HG03159 (cell line): ENCODE measurements around the gene SMARCB1.

Experiments
- ATAC-seq: cut with Tn5 transposase; IDR thresholded peaks from one replicate; pipeline ENCODE4 v1.9.1; 2021; ENCODE audit warnings: mild to moderate bottlenecking, moderate library complexity; ENCODE audit not compliant: unreplicated experiment

The SMARCB1 gene

GRCh38 chr22:23779731-23780130 lies 7.0 kb upstream of the SMARCB1 start:
- no peak for ATAC-seq

- ATAC-seq, result no peak
These were observed 6.5 kb upstream of the SMARCB1 start for GRCh38 chr22:23780146-23780748.

GRCh38 chr22:23781065-23781464 lies 5.7 kb upstream of the SMARCB1 start:
- ATAC-seq, result no peak

GRCh38 chr22:23781511-23782183 lies 5.1 kb upstream of the SMARCB1 start:
- ATAC-seq, result no peak

- no peak for ATAC-seq
These were observed 4.5 kb upstream of the SMARCB1 start for GRCh38 chr22:23782252-23782651.

GRCh38 chr22:23782703-23783102 lies 4.1 kb upstream of the SMARCB1 start:
- ATAC-seq, result no peak

GRCh38 chr22:23783265-23784150 lies 3.3 kb upstream of the SMARCB1 start:
- no peak for ATAC-seq

GRCh38 chr22:23784215-23784732 lies 2.5 kb upstream of the SMARCB1 start:
- no peak for ATAC-seq

- no peak for ATAC-seq
These were observed 480 bp upstream of the SMARCB1 start for GRCh38 chr22:23786261-23786710.

- ATAC-seq, result no peak
These were observed 782 bp downstream of the SMARCB1 start for GRCh38 chr22:23787600-23787896.

GRCh38 chr22:23787910-23788309 lies 1.1 kb downstream of the SMARCB1 start:
- ATAC-seq, result no peak

GRCh38 chr22:23789121-23789520 lies 2.4 kb downstream of the SMARCB1 start:
- ATAC-seq, result no peak

- ATAC-seq, result no peak
These were observed 2.9 kb downstream of the SMARCB1 start for GRCh38 chr22:23789638-23790037.

GRCh38 chr22:23790819-23791737 lies 4.3 kb downstream of the SMARCB1 start:
- ATAC-seq, result no peak

- ATAC-seq, result no peak
These were observed 5.2 kb downstream of the SMARCB1 start for GRCh38 chr22:23791738-23792645.

- ATAC-seq, result no peak
These were observed 6.6 kb downstream of the SMARCB1 start for GRCh38 chr22:23793326-23793725.

GRCh38 chr22:23796461-23796860 lies 9.7 kb downstream of the SMARCB1 start:
- no peak for ATAC-seq

GRCh38 chr22:23800297-23801237 lies 13.8 kb downstream of the SMARCB1 start:
- peak; percentile 46 for ATAC-seq
